Measurements from ENCODE around the gene GPR31.

The GPR31 gene

DNA sequence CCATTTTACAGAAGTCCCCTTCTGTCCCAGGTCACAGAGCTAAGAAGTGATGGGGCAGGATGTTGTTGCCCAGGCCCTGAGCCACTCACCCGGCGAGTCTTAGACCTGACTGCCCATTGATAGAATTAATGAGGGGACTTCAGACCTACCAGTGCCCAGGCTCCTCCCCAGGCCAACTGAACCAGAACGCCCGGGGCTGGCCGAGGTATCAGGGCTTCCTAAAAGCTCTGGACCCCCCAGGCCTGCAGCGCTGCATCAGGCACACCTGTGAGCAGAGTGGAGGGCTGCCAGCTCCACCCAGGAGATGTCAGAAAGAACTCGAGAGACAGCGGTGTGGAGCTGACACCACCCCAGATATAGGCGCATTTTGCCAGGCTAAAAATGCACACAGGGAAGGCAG is 3.5 kb downstream of the GPR31 start:
- Mint-ChIP-seq H3K36me3 (ENCODE audit: low read depth) (no peaks in the 10 kb centered on the region), H3K4me3 (no peak overlapping the region), H3K27me3 (peaks cover 3% of the 10 kb centered on the region), H3K4me1 (ENCODE audit: low read depth) (peaks cover 53% of the 10 kb centered on the region), H3K9me3 (no peaks in the 10 kb centered on the region), H3K27ac (no peak overlapping the region)
- intact Hi-C loops (cut with micrococcal nuclease): no loop called here

- H3K9me3 Mint-ChIP-seq: no peaks in the 10 kb centered on the region
- no peaks in the 10 kb centered on the region for H3K36me3 Mint-ChIP-seq (ENCODE audit: low read depth)
- intact Hi-C loops (cut with micrococcal nuclease): no loop called here
- H3K4me3 Mint-ChIP-seq: peak overlapping the region; percentile 58
- H3K4me1 Mint-ChIP-seq (ENCODE audit: low read depth): peaks cover 53% of the 10 kb centered on the region
- H3K27ac Mint-ChIP-seq: no peak overlapping the region
- peaks cover 3% of the 10 kb centered on the region for H3K27me3 Mint-ChIP-seq
Measured at GRCh38 chr6:167153521-167153959, 4.2 kb downstream of the GPR31 start.

GRCh38 chr6:167152862-167153261 is 4.9 kb downstream of the GPR31 start:
- H3K4me3 Mint-ChIP-seq: no peak overlapping the region
- H3K36me3 Mint-ChIP-seq (ENCODE audit: low read depth): no peaks in the 10 kb centered on the region
- peaks cover 3% of the 10 kb centered on the region for H3K27me3 Mint-ChIP-seq
- peaks cover 52% of the 10 kb centered on the region for H3K4me1 Mint-ChIP-seq (ENCODE audit: low read depth)
- H3K9me3 Mint-ChIP-seq: no peaks in the 10 kb centered on the region
- no peak overlapping the region for H3K27ac Mint-ChIP-seq
- intact Hi-C loops (cut with micrococcal nuclease): no loop called here

DNA sequence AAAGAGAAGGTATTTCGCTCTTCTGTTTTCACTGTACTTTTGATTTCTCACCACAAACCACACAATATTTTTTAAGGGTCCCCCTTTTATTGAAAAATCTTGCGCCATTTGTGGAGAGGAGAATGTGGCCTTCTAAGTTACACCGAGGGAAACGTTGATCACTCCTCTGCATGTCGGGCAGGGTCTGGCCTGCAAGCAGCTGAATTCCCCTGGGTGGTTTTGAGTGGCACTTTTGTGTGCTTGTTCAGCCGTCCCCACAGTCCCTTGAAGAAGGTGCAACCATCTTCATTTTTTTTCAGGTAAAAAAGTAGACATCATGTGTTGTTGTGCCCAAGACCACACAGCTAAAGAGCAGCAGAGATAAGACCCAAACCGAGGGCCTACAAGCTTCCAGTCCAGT is 6.1 kb downstream of the GPR31 start:
- H3K4me1 Mint-ChIP-seq (ENCODE audit: low read depth): peaks cover 44% of the 10 kb centered on the region
- H3K27ac Mint-ChIP-seq: peak overlapping the region; percentile 13
- H3K27me3 Mint-ChIP-seq: peaks cover 2% of the 10 kb centered on the region
- intact Hi-C loops (cut with micrococcal nuclease): no loop called here
- no peaks in the 10 kb centered on the region for H3K9me3 Mint-ChIP-seq
- no peaks in the 10 kb centered on the region for H3K36me3 Mint-ChIP-seq (ENCODE audit: low read depth)
- H3K4me3 Mint-ChIP-seq: no peak overlapping the region

GRCh38 chr6:167150941-167151549 is 6.7 kb downstream of the GPR31 start:
- H3K27ac Mint-ChIP-seq: peak overlapping the region; percentile 13
- H3K4me3 Mint-ChIP-seq: no peak overlapping the region
- H3K27me3 Mint-ChIP-seq: peaks cover 4% of the 10 kb centered on the region
- no peaks in the 10 kb centered on the region for H3K36me3 Mint-ChIP-seq (ENCODE audit: low read depth)
- H3K4me1 Mint-ChIP-seq (ENCODE audit: low read depth): peaks cover 46% of the 10 kb centered on the region
- intact Hi-C loops (cut with micrococcal nuclease): no loop called here
- no peaks in the 10 kb centered on the region for H3K9me3 Mint-ChIP-seq

GRCh38 chr6:167148997-167149396 is 8.8 kb downstream of the GPR31 start:
- peaks cover 36% of the 10 kb centered on the region for H3K4me1 Mint-ChIP-seq (ENCODE audit: low read depth)
- no peaks in the 10 kb centered on the region for H3K9me3 Mint-ChIP-seq
- intact Hi-C loops (cut with micrococcal nuclease): no loop called here
- H3K27me3 Mint-ChIP-seq: peaks cover 6% of the 10 kb centered on the region
- no peaks in the 10 kb centered on the region for H3K36me3 Mint-ChIP-seq (ENCODE audit: low read depth)
- H3K27ac Mint-ChIP-seq: no peak overlapping the region
- no peak overlapping the region for H3K4me3 Mint-ChIP-seq

- intact Hi-C loops (cut with micrococcal nuclease): no loop called here
- Mint-ChIP-seq H3K4me1 (ENCODE audit: low read depth) (peaks cover 26% of the 10 kb centered on the region), H3K36me3 (ENCODE audit: low read depth) (no peaks in the 10 kb centered on the region), H3K4me3 (no peak overlapping the region), H3K9me3 (no peaks in the 10 kb centered on the region), H3K27me3 (peaks cover 6% of the 10 kb centered on the region), H3K27ac (no peak overlapping the region)
Measured at GRCh38 chr6:167148021-167148420, 9.8 kb downstream of the GPR31 start.

GRCh38 chr6:167146977-167147376 is 10.8 kb downstream of the GPR31 start:
- Mint-ChIP-seq H3K36me3 (ENCODE audit: low read depth) (no peaks in the 10 kb centered on the region), H3K4me1 (ENCODE audit: low read depth) (peaks cover 18% of the 10 kb centered on the region), H3K4me3 (no peak overlapping the region), H3K27ac (no peak overlapping the region), H3K9me3 (no peaks in the 10 kb centered on the region), H3K27me3 (peaks cover 6% of the 10 kb centered on the region)
- intact Hi-C loops (cut with micrococcal nuclease): no loop called here

GRCh38 chr6:167146135-167146534 is 11.6 kb downstream of the GPR31 start:
- Mint-ChIP-seq H3K4me3 (no peak overlapping the region), H3K4me1 (ENCODE audit: low read depth) (peaks cover 9% of the 10 kb centered on the region), H3K36me3 (ENCODE audit: low read depth) (no peaks in the 10 kb centered on the region), H3K27ac (no peak overlapping the region), H3K9me3 (no peaks in the 10 kb centered on the region), H3K27me3 (peaks cover 6% of the 10 kb centered on the region)
- intact Hi-C loops (cut with micrococcal nuclease): no loop called here

DNA sequence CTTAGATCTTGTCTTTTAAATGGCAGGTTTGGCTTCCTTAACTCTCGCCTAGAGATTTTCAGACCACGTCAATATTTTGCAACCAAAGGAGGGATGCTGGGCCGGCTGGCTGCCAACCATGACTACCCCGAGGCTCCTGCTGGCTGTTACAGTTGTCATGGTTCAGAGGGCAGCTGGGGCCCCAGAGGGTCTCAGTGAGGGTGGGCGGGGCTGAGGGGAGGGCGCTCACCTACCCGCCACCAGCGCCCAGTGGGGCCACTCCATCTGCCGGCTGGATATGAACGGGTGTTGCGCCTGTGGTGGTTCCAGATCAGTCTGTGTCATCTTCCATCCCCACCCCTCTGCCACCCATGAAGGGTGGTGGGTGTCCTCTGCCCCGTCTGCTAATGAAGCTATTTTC is 12.3 kb downstream of the GPR31 start:
- H3K9me3 Mint-ChIP-seq: no peaks in the 10 kb centered on the region
- H3K4me1 Mint-ChIP-seq (ENCODE audit: low read depth): peaks cover 10% of the 10 kb centered on the region
- intact Hi-C loops (cut with micrococcal nuclease): no loop called here
- no peaks in the 10 kb centered on the region for H3K36me3 Mint-ChIP-seq (ENCODE audit: low read depth)
- peaks cover 6% of the 10 kb centered on the region for H3K27me3 Mint-ChIP-seq
- no peak overlapping the region for H3K4me3 Mint-ChIP-seq
- no peak overlapping the region for H3K27ac Mint-ChIP-seq

GRCh38 chr6:167143041-167143440 is 14.7 kb downstream of the GPR31 start:
- Mint-ChIP-seq H3K27me3 (peaks cover 6% of the 10 kb centered on the region), H3K4me3 (no peak overlapping the region), H3K27ac (no peak overlapping the region), H3K4me1 (ENCODE audit: low read depth) (peaks cover 13% of the 10 kb centered on the region), H3K36me3 (ENCODE audit: low read depth) (no peaks in the 10 kb centered on the region), H3K9me3 (no peaks in the 10 kb centered on the region)
- intact Hi-C loops (cut with micrococcal nuclease): loop anchor here (2.0 kb wide), 2 partner anchors 356 to 366 kb away; no protein-coding TSS in a partner anchor

- Mint-ChIP-seq H3K27ac (no peak overlapping the region), H3K36me3 (ENCODE audit: low read depth) (no peaks in the 10 kb centered on the region), H3K9me3 (no peaks in the 10 kb centered on the region), H3K27me3 (peaks cover 7% of the 10 kb centered on the region), H3K4me1 (ENCODE audit: low read depth) (peaks cover 13% of the 10 kb centered on the region), H3K4me3 (no peak overlapping the region)
- intact Hi-C loops (cut with micrococcal nuclease): loop anchor here (1.0 to 2.0 kb wide), 3 partner anchors 143 to 366 kb away; partner anchors contain the start of gene CEP43
Measured at GRCh38 chr6:167142433-167142761, 15.4 kb downstream of the GPR31 start.

DNA sequence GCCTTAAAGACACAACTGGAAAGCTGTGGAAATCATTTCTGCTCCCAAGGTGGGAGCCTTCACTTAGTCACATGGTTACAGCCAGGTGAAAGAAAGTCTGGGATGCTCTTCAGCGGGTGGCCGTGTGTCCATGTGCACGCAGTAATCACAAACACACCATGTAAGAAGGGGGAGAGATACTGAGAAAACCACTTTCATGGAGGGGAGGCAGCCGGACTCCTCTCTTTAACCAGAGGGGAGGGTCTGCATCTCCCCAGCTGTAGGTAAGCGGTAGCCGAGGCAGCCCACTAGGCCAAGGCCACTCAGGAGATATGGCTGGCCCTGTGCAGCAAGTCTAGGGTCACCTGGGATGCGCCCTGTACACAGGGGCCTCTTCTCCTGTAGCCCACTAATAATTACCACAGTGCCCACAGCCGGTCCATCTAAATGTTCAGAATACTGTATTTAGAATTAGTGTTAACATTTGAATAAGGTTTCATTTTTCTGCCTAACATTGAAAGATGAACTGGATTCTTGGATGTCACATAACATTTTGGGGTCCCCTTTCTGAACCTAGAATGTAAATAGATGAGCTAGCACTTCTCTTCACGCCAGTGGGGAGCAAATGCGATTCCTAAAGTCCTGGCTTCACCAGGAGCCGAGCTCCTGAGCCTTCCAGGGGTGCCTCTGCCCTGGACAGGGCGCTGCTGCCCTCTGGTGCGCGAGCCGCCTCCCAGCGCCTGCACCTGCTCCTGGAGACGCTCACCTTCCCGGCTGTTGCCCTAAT is 15.9 kb downstream of the GPR31 start:
- peaks cover 12% of the 10 kb centered on the region for H3K4me1 Mint-ChIP-seq (ENCODE audit: low read depth)
- intact Hi-C loops (cut with micrococcal nuclease): loop anchor here (1.0 to 2.0 kb wide), 3 partner anchors 143 to 365 kb away; partner anchors contain the start of gene CEP43
- no peaks in the 10 kb centered on the region for H3K36me3 Mint-ChIP-seq (ENCODE audit: low read depth)
- peaks cover 9% of the 10 kb centered on the region for H3K27me3 Mint-ChIP-seq
- H3K4me3 Mint-ChIP-seq: no peak overlapping the region
- H3K27ac Mint-ChIP-seq: no peak overlapping the region
- H3K9me3 Mint-ChIP-seq: no peaks in the 10 kb centered on the region

- Mint-ChIP-seq H3K27me3 (peaks cover 5% of the 10 kb centered on the region), H3K4me3 (no peak overlapping the region), H3K27ac (no peak overlapping the region), H3K4me1 (ENCODE audit: low read depth) (peaks cover 8% of the 10 kb centered on the region), H3K9me3 (no peaks in the 10 kb centered on the region), H3K36me3 (ENCODE audit: low read depth) (no peaks in the 10 kb centered on the region)
- intact Hi-C loops (cut with micrococcal nuclease): no loop called here
Measured at GRCh38 chr6:167140589-167141474, 16.9 kb downstream of the GPR31 start.

Measured in dendritic cell treated with granulocyte-macrophage colony-stimulating factor and Interleukin-4, amounts not matched to agents 40 ng/mL and 50 ng/mL, for 4 days (primary cell).